Muscle layer of duodenum (tissue), 2 donors: ENCODE measurements around the gene RNF128.
A peak's percentile ranks its signal among the peaks of the same experiment; 100 is the strongest.

Experiments used
- H3K27ac ChIP-seq: one replicate; pipeline ENCODE4 v1.7.0; 2013; ENCODE audit warnings: mild to moderate bottlenecking, low read length
- H3K27me3 ChIP-seq: one replicate; pipeline ENCODE4 v1.7.0; 2013; ENCODE audit warnings: low read depth, mild to moderate bottlenecking, control low read depth, low read length
- H3K36me3 ChIP-seq, 2 donors: one replicate each; pipeline ENCODE4 v1.7.0; 2013; ENCODE audit warnings: low read length in 2 of 2, control low read depth in 1 of 2, mild to moderate bottlenecking in 1 of 2; ENCODE audit not compliant: insufficient read depth in 2 of 2, control insufficient read depth in 1 of 2
- H3K4me1 ChIP-seq, 2 donors: one replicate each; pipeline ENCODE4 v1.7.0; 2013; ENCODE audit warnings: low read length in 2 of 2, mild to moderate bottlenecking in 2 of 2, control low read depth in 1 of 2, moderate library complexity in 1 of 2; ENCODE audit not compliant: insufficient read depth in 2 of 2, control insufficient read depth in 1 of 2
- H3K4me3 ChIP-seq, 2 donors: one replicate each; pipeline ENCODE4 v1.7.0; 2013; ENCODE audit warnings: low read length in 2 of 2, low read depth in 1 of 2, mild to moderate bottlenecking in 1 of 2
- H3K9me3 ChIP-seq, 2 donors: one replicate each; pipeline ENCODE4 v1.7.0; 2013; ENCODE audit warnings: low read length in 2 of 2, control low read depth in 1 of 2, mild to moderate bottlenecking in 1 of 2; ENCODE audit not compliant: control insufficient read depth in 1 of 2
- donor health status: healthy.

RNF128 gene, protein sequence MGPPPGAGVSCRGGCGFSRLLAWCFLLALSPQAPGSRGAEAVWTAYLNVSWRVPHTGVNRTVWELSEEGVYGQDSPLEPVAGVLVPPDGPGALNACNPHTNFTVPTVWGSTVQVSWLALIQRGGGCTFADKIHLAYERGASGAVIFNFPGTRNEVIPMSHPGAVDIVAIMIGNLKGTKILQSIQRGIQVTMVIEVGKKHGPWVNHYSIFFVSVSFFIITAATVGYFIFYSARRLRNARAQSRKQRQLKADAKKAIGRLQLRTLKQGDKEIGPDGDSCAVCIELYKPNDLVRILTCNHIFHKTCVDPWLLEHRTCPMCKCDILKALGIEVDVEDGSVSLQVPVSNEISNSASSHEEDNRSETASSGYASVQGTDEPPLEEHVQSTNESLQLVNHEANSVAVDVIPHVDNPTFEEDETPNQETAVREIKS

DNA sequence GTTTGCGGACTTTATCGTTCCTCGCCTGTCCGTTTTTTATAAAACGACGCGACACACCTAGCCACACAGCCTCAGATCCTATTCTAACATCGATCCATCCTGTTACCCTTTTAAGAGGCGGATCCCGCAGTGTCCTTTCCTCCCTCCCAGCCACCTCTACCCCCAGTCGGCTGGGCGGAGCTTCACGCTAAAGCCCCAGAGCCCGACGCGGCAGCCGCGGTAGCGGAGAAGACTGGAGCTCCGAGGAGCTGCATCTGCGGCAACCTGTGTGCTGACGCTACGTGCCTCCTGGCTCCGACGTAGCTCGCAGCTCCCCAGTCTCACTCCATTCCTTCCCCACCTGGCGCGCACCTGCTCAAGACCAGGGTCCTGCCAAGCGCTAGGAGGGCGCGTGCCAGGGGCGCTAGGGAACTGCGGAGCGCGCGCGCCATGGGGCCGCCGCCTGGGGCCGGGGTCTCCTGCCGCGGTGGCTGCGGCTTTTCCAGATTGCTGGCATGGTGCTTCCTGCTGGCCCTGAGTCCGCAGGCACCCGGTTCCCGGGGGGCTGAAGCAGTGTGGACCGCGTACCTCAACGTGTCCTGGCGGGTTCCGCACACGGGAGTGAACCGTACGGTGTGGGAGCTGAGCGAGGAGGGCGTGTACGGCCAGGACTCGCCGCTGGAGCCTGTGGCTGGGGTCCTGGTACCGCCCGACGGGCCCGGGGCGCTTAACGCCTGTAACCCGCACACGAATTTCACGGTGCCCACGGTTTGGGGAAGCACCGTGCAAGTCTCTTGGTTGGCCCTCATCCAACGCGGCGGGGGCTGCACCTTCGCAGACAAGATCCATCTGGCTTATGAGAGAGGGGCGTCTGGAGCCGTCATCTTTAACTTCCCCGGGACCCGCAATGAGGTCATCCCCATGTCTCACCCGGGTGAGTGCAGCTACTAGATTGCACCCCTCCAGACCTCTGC, at the start of gene RNF128:
RNF128 (plus strand) TSS at position 217 of the 953 bp plus-strand sequence; CDS start at position 430, 213 bp downstream.
- Histone ChIP-seq H3K27ac (peak within 1 kb of the TSS; percentile 63), H3K27me3 (no peaks in the 10 kb centered on the region)

DNA sequence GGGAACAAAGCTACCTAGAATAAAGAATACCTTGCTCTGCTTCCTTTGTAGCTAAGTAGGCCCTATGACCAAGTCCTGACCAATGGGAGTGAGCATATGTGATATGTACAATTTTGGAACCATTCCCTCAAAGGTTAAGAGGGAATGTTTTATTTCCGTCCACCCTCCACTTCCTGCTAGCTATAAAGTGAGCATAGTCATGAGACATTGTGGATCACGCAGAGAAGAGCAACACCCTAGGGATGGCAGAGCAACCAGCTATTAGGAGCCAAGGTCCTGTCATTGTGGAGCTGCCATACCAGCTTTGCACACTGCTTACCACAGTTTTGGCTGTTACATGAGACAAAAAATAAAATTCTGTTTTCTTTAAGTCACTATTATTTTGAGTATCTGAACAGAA, 45.8 kb upstream of the RNF128 start:
- Histone ChIP-seq H3K27ac (no peak overlapping the region), H3K4me3 (no peak overlapping the region), H3K36me3 (no peaks in the 10 kb centered on the region), H3K27me3 (no peaks in the 10 kb centered on the region), H3K4me1 (no peaks in the 10 kb centered on the region), H3K9me3 (peaks cover 0 to 2% of the 10 kb centered on the region in 2 donors)

More for the DNA sequence above, at the start of gene RNF128:
- Histone ChIP-seq H3K9me3 (no peaks in the 10 kb centered on the region), H3K4me3 (peak within 1 kb of the TSS; percentile 54 to 74), H3K4me1 (no peaks in the 10 kb centered on the region), H3K36me3 (no peaks in the 10 kb centered on the region)

DNA sequence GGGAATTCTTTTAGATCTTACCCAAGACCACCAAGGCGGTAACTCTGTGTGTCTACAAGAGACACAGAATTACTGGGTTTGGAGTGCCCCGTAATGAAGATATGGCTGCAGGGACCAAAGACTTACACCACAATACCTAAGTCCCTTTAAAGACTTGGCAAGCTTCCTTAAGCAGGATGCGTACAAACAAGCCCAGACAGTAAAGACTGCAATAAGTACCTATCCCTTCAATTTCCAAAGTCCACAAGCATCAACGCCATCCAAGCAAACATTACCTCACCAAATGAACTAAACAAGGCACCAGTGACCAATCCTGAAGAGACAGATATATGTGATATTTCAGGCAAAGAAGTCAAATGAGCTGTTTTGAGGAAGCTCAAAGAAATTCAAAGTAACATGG, 42.3 kb upstream of the RNF128 start:
- H3K9me3 ChIP-seq: peaks cover 0 to 2% of the 10 kb centered on the region in 2 donors
- no peaks in the 10 kb centered on the region for H3K27me3 ChIP-seq
- no peak overlapping the region for H3K4me3 ChIP-seq
- H3K27ac ChIP-seq: no peak overlapping the region
- H3K4me1 ChIP-seq: no peaks in the 10 kb centered on the region
- H3K36me3 ChIP-seq: no peaks in the 10 kb centered on the region

DNA sequence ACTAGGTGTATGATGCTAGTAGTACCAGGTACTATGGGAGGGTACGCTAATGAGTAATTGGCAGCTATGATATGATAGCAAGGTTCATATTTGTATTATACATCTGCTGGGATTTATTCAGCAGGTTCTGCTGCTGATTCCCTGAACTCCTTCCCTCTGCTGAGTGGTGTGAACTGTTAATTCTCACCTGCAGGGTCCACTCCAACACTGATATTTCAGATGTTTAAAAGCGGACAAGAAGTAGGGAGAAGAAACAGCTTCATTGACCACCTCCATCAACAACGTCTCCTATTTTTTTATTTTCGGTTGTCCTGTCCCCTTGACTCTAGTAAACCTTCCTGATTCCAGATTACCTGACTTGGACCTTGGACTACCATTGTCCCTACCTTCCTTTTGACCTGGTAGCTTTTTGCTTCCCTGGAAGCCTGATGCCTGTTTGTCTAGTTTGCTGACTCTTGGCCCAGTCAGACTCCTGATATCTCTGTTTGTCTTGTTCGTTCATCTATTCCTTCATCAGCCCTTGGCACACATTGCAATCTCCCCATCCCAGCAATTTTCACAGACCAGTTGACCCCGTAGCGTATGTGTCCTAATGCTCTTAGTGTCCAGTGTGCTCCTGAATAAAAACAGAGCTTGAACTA, 34.0 kb upstream of the RNF128 start:
- Histone ChIP-seq H3K9me3 (no peaks in the 10 kb centered on the region), H3K4me1 (no peaks in the 10 kb centered on the region), H3K36me3 (no peaks in the 10 kb centered on the region), H3K27ac (no peak overlapping the region), H3K27me3 (no peaks in the 10 kb centered on the region), H3K4me3 (no peak overlapping the region)

DNA sequence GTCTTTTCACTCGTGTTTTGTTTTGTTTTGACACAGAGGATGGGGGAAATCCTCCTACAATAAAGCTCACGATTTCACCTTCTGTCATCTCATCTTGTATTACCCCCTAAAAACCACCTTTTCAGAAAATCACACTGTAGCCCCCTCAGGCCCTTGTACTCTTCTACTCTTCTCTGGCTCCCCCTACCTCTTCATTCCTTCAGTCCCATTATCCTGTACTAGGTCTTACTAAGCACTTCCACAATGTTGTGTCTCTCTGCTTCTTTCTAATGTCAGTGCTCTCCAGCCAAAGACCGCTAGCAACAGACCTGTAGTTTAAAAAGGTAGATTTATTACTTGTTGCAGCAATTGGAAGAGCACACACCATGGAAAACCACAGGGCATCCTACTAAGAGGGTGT, 30.0 kb upstream of the RNF128 start:
- Histone ChIP-seq H3K36me3 (no peaks in the 10 kb centered on the region), H3K27ac (no peak overlapping the region), H3K4me1 (no peaks in the 10 kb centered on the region), H3K9me3 (no peaks in the 10 kb centered on the region), H3K4me3 (no peak overlapping the region), H3K27me3 (no peaks in the 10 kb centered on the region)

DNA sequence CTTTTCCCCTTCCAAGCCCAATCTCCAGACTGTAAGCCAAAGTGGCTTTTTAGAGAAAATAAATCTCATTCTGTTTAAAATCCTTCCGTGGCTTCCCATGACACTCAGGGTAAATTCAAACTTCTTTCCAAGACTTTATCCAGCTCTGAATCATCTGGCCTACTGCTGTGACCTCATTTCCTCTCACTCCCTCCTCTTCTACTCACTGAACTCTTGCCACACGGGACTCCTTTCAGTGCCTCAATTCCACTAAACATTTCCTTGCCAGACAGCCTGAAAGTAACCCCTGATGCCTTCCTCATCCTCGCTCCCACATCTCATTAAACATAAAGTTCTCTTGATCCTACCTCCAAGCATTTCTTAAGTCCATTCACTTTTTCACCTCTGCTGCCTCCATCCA, 27.8 kb upstream of the RNF128 start:
- no peaks in the 10 kb centered on the region for H3K4me1 ChIP-seq
- H3K9me3 ChIP-seq: no peaks in the 10 kb centered on the region
- H3K36me3 ChIP-seq: no peaks in the 10 kb centered on the region
- no peak overlapping the region for H3K27ac ChIP-seq
- no peaks in the 10 kb centered on the region for H3K27me3 ChIP-seq
- no peak overlapping the region for H3K4me3 ChIP-seq

DNA sequence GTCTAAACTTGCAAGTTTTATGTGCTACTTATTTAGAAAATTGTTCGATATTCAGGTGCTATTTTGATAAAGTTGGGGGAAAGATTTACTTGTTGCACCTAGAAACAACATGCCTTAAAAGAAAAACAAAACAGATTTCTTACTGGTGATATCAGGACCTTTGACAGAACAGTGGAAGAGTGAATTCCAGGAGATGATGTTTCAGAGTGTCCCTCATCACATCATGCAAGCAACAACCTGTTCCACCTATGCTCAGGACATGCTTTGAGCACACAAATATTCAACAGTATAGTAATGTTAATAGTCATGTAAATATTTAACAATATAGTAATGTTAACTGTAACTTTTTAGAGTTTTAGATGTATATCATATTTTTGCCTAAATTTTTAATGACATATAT, 23.9 kb upstream of the RNF128 start:
- no peaks in the 10 kb centered on the region for H3K27me3 ChIP-seq
- H3K9me3 ChIP-seq: no peaks in the 10 kb centered on the region
- no peaks in the 10 kb centered on the region for H3K36me3 ChIP-seq
- H3K4me3 ChIP-seq: no peak overlapping the region
- no peak overlapping the region for H3K27ac ChIP-seq
- no peaks in the 10 kb centered on the region for H3K4me1 ChIP-seq

DNA sequence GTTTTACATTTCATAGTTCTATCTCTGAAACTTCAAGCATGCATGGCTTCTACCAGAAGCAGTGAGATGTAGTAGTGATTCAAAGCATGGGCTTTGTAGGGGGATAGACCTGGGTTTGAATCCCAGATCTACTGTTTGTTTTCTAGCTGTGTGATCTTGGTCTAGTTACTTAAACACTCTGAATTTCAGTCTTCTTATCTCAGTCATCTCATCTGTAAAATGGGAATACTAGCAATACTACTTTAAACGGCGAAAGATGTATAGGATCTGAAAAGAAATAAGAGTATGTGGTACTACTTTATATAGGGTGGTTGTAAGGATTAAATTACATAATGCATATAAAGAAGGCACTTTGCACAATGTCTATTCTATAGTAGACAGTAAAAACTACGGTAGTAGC, 20.0 kb upstream of the RNF128 start:
- Histone ChIP-seq H3K4me1 (no peaks in the 10 kb centered on the region), H3K9me3 (no peaks in the 10 kb centered on the region), H3K4me3 (no peak overlapping the region), H3K27me3 (no peaks in the 10 kb centered on the region), H3K27ac (no peak overlapping the region), H3K36me3 (no peaks in the 10 kb centered on the region)

DNA sequence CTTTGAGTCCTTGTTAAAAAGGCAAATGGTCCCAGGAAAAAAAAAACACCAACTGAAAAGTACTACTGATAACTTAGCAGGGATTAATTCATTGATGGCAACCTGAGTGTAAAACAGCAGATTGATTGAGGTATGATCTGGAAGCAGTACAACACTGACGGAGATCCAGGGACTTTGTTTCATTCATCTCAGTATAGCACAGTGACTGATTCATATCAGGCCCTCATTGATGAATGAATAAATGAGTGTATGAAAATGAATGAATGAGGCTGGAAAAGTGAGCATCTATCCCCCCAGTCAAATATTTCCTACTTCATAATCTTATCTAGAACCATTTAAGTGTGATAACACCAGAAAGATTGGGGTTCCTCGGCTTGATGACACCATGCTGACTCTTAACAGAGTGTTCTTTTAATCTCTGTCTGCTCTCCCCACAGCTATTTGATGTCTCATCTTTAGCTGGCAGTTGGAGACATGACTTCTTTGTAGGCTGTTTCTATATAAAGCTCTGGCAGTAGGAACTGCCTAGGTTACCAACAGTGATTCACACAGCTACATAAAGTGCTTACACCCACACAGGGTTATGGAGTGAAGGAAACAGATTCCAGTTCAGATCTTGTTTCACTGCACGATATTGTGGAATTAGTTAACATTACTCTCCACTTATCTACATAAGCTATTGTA, 18.6 kb upstream of the RNF128 start:
- no peak overlapping the region for H3K4me3 ChIP-seq
- H3K27ac ChIP-seq: no peak overlapping the region
- no peaks in the 10 kb centered on the region for H3K27me3 ChIP-seq
- no peaks in the 10 kb centered on the region for H3K9me3 ChIP-seq
- no peaks in the 10 kb centered on the region for H3K4me1 ChIP-seq
- H3K36me3 ChIP-seq: no peaks in the 10 kb centered on the region

DNA sequence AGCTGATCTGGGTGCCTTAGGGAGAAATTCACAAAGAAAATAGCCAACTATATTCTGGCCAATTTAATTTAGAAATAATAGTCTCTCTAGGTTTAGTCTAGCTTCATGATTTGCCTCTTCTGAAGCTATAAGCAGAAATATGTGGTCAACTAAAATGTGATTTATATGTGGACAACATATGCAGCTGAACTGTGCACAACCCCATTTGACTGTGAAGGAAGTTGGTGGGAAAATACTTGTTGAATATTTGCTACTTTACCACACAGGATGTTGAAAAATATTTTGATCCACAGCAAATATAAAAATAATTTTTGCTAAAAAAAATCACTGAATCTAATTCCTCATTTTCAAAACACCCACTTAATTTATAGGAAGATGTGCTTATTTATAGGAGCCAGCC, 15.7 kb upstream of the RNF128 start:
- H3K27me3 ChIP-seq: no peaks in the 10 kb centered on the region
- H3K4me1 ChIP-seq: no peaks in the 10 kb centered on the region
- H3K27ac ChIP-seq: no peak overlapping the region
- no peak overlapping the region for H3K4me3 ChIP-seq
- H3K36me3 ChIP-seq: no peaks in the 10 kb centered on the region
- no peaks in the 10 kb centered on the region for H3K9me3 ChIP-seq
